K562 (cell line): Measurements from ENCODE around the gene OOSP1. TPM values are rescaled to one million over a fixed set of nuclear protein-coding genes. Genes with fewer than 3 reads are reported as not detected.

Experiments
- BHLHE40 ChIP-seq: IDR thresholded peaks from 2 replicates; pipeline ENCODE4 v1.6.1; 2011; ENCODE audit warnings: low read length, improper control_type of control experiment
- CC2D1A ChIP-seq: fragments of 450-650 bp; IDR thresholded peaks from 2 replicates; pipeline ENCODE4 v1.6.1; 2017; ENCODE audit warnings: mild to moderate bottlenecking
- DACH1 ChIP-seq: fragments of 450-650 bp; IDR thresholded peaks from 2 replicates; pipeline ENCODE4 v1.6.1; 2018; ENCODE audit not compliant: partially characterized antibody
- E2F3 ChIP-seq: fragments of 250-450 bp; sonication (Bioruptor Pico); IDR thresholded peaks from 2 replicates; pipeline ENCODE4 v1.4.0; 2020; ENCODE audit warnings: mild to moderate bottlenecking
- GTF2E2 ChIP-seq: fragments of 200-800 bp; sonication (Bioruptor generic); IDR thresholded peaks from 2 replicates; pipeline ENCODE4 v1.6.1; 2016; ENCODE audit warnings: missing genetic modification characterization, missing compliant biosample characterization
- HDAC1 ChIP-seq, 2 experiments: fragments of 450-650 bp; IDR thresholded peaks; 2 replicates each; pipeline ENCODE4 v1.6.1; 2016 to 2017; ENCODE audit warnings: inconsistent platforms in 1 of 2, mild to moderate bottlenecking in 1 of 2, moderate library complexity in 1 of 2
- HNRNPUL1 ChIP-seq: fragments of 200-400 bp; formaldehyde crosslinking; IDR thresholded peaks from 2 replicates; pipeline ENCODE4 v1.6.1; 2017; ENCODE audit warnings: low read length
- ID3 ChIP-seq, 2 experiments: fragments of 250-450 bp in 1 of 2; fragments of 450-650 bp in 1 of 2; sonication (Bioruptor Pico) in 1 of 2; IDR thresholded peaks; 2 replicates each; pipeline versions ENCODE4 v1.6.1 to v1.8.0; 2016 to 2021; ENCODE audit warnings: mild to moderate bottlenecking in 2 of 2, moderate library complexity in 2 of 2, missing compliant biosample characterization in 1 of 2, missing genetic modification characterization in 1 of 2
- JUNB ChIP-seq: fragments of 450-650 bp; formaldehyde crosslinking; conservative IDR thresholded peaks from 2 replicates; pipeline ENCODE4 v1.4.0; 2020; ENCODE audit warnings: mild to moderate bottlenecking
- KHSRP ChIP-seq: fragments of 450-650 bp; IDR thresholded peaks from 2 replicates; pipeline ENCODE4 v1.6.1; 2017
- MTA1 ChIP-seq: fragments of 450-650 bp; IDR thresholded peaks from 2 replicates; pipeline ENCODE4 v1.6.1; 2017; ENCODE audit warnings: borderline replicate concordance
- NR2C2 ChIP-seq, 2 experiments: fragments of 200-800 bp in 1 of 2; sonication (Bioruptor generic) in 1 of 2; sonication (generic) in 1 of 2; formaldehyde crosslinking in 1 of 2; IDR thresholded peaks; 2 replicates each; pipeline versions ENCODE4 v1.6.1 to v1.8.0; 2016 to 2022; ENCODE audit warnings: mild to moderate bottlenecking in 1 of 2, missing compliant biosample characterization in 1 of 2, missing genetic modification characterization in 1 of 2, missing genetic modification reagents in 1 of 2
- POLR2AphosphoS2 ChIP-seq: IDR thresholded peaks from 2 replicates; pipeline ENCODE4 v1.6.1; 2012; ENCODE audit warnings: low read length, improper control_type of control experiment
- PYGO2 ChIP-seq: fragments of 450-650 bp; IDR thresholded peaks from 2 replicates; pipeline ENCODE4 v1.6.1; 2016; ENCODE audit warnings: mild to moderate bottlenecking, missing genetic modification characterization, moderate library complexity, missing compliant biosample characterization
- RBM17 ChIP-seq: fragments of 200-400 bp; formaldehyde crosslinking; IDR thresholded peaks from 2 replicates; pipeline ENCODE4 v1.6.1; 2017; ENCODE audit warnings: low read depth, mild to moderate bottlenecking, low read length, borderline replicate concordance
- RBM25 ChIP-seq: fragments of 200-400 bp; formaldehyde crosslinking; IDR thresholded peaks from 2 replicates; pipeline ENCODE4 v1.6.1; 2018; ENCODE audit warnings: low read length, low read depth, moderate library complexity; ENCODE audit not compliant: severe bottlenecking
- SMARCA4 ChIP-seq: fragments of 450-650 bp; IDR thresholded peaks from 2 replicates; pipeline ENCODE4 v1.6.1; 2016
- SRSF9 ChIP-seq: fragments of 200-400 bp; formaldehyde crosslinking; IDR thresholded peaks from 2 replicates; pipeline ENCODE4 v1.6.1; 2017; ENCODE audit warnings: low read depth, low read length, borderline replicate concordance
- TAL1 ChIP-seq: fragments of 450-650 bp; IDR thresholded peaks from 2 replicates; pipeline ENCODE4 v1.6.1; 2016; ENCODE audit warnings: mild to moderate bottlenecking
- TARDBP ChIP-seq: fragments of 450-650 bp; IDR thresholded peaks from 2 replicates; pipeline ENCODE4 v1.6.1; 2016
- TCF3 ChIP-seq: sonication (generic); formaldehyde crosslinking; IDR thresholded peaks from 2 replicates; pipeline ENCODE4 v1.4.0; 2020; ENCODE audit warnings: mild to moderate bottlenecking, missing genetic modification reagents
- XRCC5 ChIP-seq: fragments of 200-400 bp; formaldehyde crosslinking; IDR thresholded peaks from 2 replicates; pipeline ENCODE4 v1.6.1; 2017; ENCODE audit warnings: low read depth, mild to moderate bottlenecking, low read length
- ZNF212 ChIP-seq: fragments of 450-650 bp; formaldehyde crosslinking; IDR thresholded peaks from 2 replicates; pipeline ENCODE4 v1.4.0; 2020; ENCODE audit warnings: mild to moderate bottlenecking
- ZNF232 ChIP-seq: sonication (generic); formaldehyde crosslinking; IDR thresholded peaks from 2 replicates; pipeline ENCODE4 v1.8.0; 2022; ENCODE audit warnings: mild to moderate bottlenecking, missing genetic modification reagents
- ZNF24 ChIP-seq: fragments of 450-650 bp; IDR thresholded peaks from 2 replicates; pipeline ENCODE4 v1.6.1; 2016
- ZNF274 ChIP-seq: IDR thresholded peaks from 2 replicates; pipeline ENCODE4 v1.6.1; 2011; ENCODE audit warnings: low read depth, mild to moderate bottlenecking, low read length, moderate library complexity, borderline replicate concordance
- ZNF408 ChIP-seq: fragments of 250-450 bp; sonication (Bioruptor Pico); IDR thresholded peaks from 2 replicates; pipeline ENCODE4 v1.4.0; 2020; ENCODE audit warnings: low read depth, mild to moderate bottlenecking, moderate library complexity
- ZZZ3 ChIP-seq: fragments of 450-650 bp; IDR thresholded peaks from 2 replicates; pipeline ENCODE4 v1.6.1; 2016; ENCODE audit warnings: antibody characterized with exemption, mild to moderate bottlenecking, moderate library complexity
- polyA plus RNA-seq, 8 experiments: library from polyadenylated mRNA; depleted of rRNA in 4 of 8; stranded (reverse) in 5 of 8; unstranded in 3 of 8; fragments of >200 nt; fragmentation: Nextera tagmentation in 2 of 8; fragmentation: Illumina TruSeq in 1 of 8; extraction: Ambion mirVana in 2 of 8; extraction: Trizol in 1 of 8; gene quantifications; 2 replicates each; pipeline versions ENCODE4 v1.2.1 to v1.2.3, GENCODE V29; 2011 to 2014; ENCODE audit warnings: inconsistent platforms in 1 of 8, missing spikeins in 1 of 8
- total RNA-seq, 7 experiments: library from RNA; depleted of rRNA in 6 of 7; stranded (reverse); fragments of >200 nt in 6 of 7; fragmentation: Illumina TruSeq in 2 of 7; extraction: Trizol in 2 of 7; gene quantifications; 2 replicates each; pipeline versions ENCODE4 v1.2.1 to v1.2.3, GENCODE V29; 2011 to 2021; ENCODE audit warnings: low replicate concordance in 1 of 7
- TF ChIP-seq, protein P1 (sequence below): fragments of 250-450 bp; sonication (Bioruptor Pico); IDR thresholded peaks from 2 replicates; pipeline ENCODE4 v1.4.0; 2020; ENCODE audit warnings: mild to moderate bottlenecking, moderate library complexity

Gene OOSP1
- total and polyA plus RNA-seq, 9 of the 15 experiments (the other 6 are each of a cell fraction or from before 2014, with no cell fraction given), result 0.14 to 3.0 (median 0.61) TPM

GRCh38 chr11:59967677-59968394, 29.6 kb downstream of the OOSP1 start (continued):
- TF ChIP-seq DACH1 (no peak), ID3 (CRISPR knock-in tag; IDR thresholded peaks at IDR 0.05) (no peak), ID3 (tag; IDR thresholded peaks at IDR 0.05) (0 out of 2 replicates have a peak, but pooled peaks have one; percentile 10), TCF3 (peak; percentile 96), RBM25 (no peak), TARDBP (no peak), ZNF274 (peak; percentile 52; the same call in 1 of the 2 replicates), ZNF232 (no peak), CC2D1A (peak; percentile 92), MTA1 (no peak; the same call in 1 of the 2 replicates), NR2C2 (CRISPR knock-in tag; IDR thresholded peaks at IDR 0.05) (no peak), NR2C2 (tag; IDR thresholded peaks at IDR 0.05) (no peak), TAL1 (peak; percentile 95), SMARCA4 (peak; percentile 93), HNRNPUL1 (no peak), ZZZ3 (no peak), POLR2AphosphoS2 (no peak), XRCC5 (no peak), BHLHE40 (no peak), E2F3 (no peak), HDAC1 (IDR thresholded peaks at IDR 0.05) (peak in 1 of 2 experiments; percentile 59; a peak in 1 of 4 replicates), JUNB (CRISPR knock-in tag) (no peak), ZNF24 (peak; percentile 72), RBM17 (no peak), SRSF9 (no peak), PYGO2 (tag) (no peak), ZNF408 (no peak), ZNF212 (no peak), GTF2E2 (tag) (no peak), KHSRP (no peak)
- TF ChIP-seq, protein P1, sequence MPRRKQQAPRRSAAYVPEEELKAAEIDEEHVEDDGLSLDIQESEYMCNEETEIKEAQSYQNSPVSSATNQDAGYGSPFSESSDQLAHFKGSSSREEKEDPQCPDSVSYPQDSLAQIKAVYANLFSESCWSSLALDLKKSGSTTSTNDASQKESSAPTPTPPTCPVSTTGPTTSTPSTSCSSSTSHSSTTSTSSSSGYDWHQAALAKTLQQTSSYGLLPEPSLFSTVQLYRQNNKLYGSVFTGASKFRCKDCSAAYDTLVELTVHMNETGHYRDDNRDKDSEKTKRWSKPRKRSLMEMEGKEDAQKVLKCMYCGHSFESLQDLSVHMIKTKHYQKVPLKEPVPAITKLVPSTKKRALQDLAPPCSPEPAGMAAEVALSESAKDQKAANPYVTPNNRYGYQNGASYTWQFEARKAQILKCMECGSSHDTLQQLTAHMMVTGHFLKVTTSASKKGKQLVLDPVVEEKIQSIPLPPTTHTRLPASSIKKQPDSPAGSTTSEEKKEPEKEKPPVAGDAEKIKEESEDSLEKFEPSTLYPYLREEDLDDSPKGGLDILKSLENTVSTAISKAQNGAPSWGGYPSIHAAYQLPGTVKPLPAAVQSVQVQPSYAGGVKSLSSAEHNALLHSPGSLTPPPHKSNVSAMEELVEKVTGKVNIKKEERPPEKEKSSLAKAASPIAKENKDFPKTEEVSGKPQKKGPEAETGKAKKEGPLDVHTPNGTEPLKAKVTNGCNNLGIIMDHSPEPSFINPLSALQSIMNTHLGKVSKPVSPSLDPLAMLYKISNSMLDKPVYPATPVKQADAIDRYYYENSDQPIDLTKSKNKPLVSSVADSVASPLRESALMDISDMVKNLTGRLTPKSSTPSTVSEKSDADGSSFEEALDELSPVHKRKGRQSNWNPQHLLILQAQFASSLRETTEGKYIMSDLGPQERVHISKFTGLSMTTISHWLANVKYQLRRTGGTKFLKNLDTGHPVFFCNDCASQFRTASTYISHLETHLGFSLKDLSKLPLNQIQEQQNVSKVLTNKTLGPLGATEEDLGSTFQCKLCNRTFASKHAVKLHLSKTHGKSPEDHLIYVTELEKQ (CRISPR knock-in tag), result no peak
